AG04449 (cell line): ENCODE data around the gene EXOC4.

Experiments used
- CTCF ChIA-PET: fragments of 350-600 bp; formaldehyde crosslinking; extraction: SDS; loops from one replicate; lab custom pipeline; 2021; ENCODE audit warnings: antibody characterized with exemption; lab: Yijun Ruan, JAX
- POLR2A ChIA-PET: fragments of 400-600, 350-600 bp; formaldehyde crosslinking; extraction: SDS; loops from one replicate; lab custom pipeline; 2020; ENCODE audit warnings: antibody characterized with exemption, inconsistent platforms; lab: Yijun Ruan, JAX
- DNase-seq: peaks from one replicate; pipeline ENCODE4 v3.0.0-alpha.2; 2010; ENCODE audit warnings: low read depth, low spot score
- H3K4me3 ChIP-seq: 2 replicates; pipeline ENCODE4 v1.5.1; 2011; ENCODE audit warnings: low read depth, mild to moderate bottlenecking, control low read depth, low read length
- CTCF ChIP-seq: IDR thresholded peaks from one replicate; pipeline ENCODE4 v1.5.1; 2011; ENCODE audit warnings: mild to moderate bottlenecking, moderate library complexity, low read length, control low read depth, inconsistent platforms; ENCODE audit not compliant: insufficient read depth; ENCODE audit errors: missing control alignments

Gene EXOC4

GRCh38 chr7:133398506-133398905, 145.6 kb downstream of the EXOC4 start:
- CTCF ChIA-PET: interaction anchor here (1.1 kb wide), 1 partner anchor 15 kb away, joined by 3 read pairs; no protein-coding TSS in a partner anchor
- H3K4me3 ChIP-seq: no peak overlapping the region

GRCh38 chr7:133401225-133401624, 148.3 kb downstream of the EXOC4 start:
- TF ChIP-seq CTCF: no peak
- no peak overlapping the region for H3K4me3 ChIP-seq
- DNase-seq: peak; percentile 10
- ChIA-PET CTCF (interaction anchor here (0.6 to 3.6 kb wide), 4 partner anchors 9 to 453 kb away, joined by 3 to 13 read pairs (median 4); no protein-coding TSS in a partner anchor), POLR2A (no interaction called here)

More at GRCh38 chr7:133398506-133398905, 145.6 kb downstream of the EXOC4 start:
- TF ChIP-seq CTCF: no peak
- DNase-seq: no peak
- POLR2A ChIA-PET: no interaction called here

- no peak overlapping the region for H3K4me3 ChIP-seq
- POLR2A ChIA-PET: no interaction called here
- CTCF ChIA-PET: no interaction called here
- TF ChIP-seq CTCF: no peak
- DNase-seq: no peak
These were observed 155.3 kb downstream of the EXOC4 start for GRCh38 chr7:133408212-133408611.

DNA sequence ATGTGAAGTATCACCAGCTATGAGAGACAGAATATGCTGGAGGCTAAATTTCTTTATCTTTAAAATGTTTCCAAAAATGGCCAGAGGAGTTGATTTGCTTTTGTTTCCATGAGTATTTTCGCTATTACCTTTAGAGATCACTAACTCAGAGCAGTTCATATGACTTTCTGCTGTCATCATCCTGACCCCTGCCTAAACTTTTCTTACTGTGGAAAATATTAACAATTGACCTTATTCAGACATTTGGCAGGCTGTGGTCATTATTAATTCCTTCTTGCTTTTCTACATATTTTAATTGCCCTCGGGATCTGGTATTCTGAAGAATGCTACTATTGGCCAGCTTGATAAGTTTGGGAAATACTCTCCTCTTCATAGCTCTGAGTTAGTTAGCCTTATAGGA, 156.5 kb downstream of the EXOC4 start:
- no peak for DNase-seq
- CTCF ChIA-PET: interaction anchor here (1.4 kb wide), 1 partner anchor 14 kb away, joined by 3 read pairs; no protein-coding TSS in a partner anchor
- TF ChIP-seq CTCF: no peak
- POLR2A ChIA-PET: no interaction called here
- H3K4me3 ChIP-seq: no peak overlapping the region

GRCh38 chr7:133409966-133410365, 157.1 kb downstream of the EXOC4 start:
- POLR2A ChIA-PET: no interaction called here
- CTCF ChIA-PET: interaction anchor here (0.9 to 1.4 kb wide), 2 partner anchors 8 to 13 kb away, joined by 3 read pairs; no protein-coding TSS in a partner anchor
- DNase-seq: no peak
- no peak for TF ChIP-seq CTCF
- H3K4me3 ChIP-seq: no peak overlapping the region

DNA sequence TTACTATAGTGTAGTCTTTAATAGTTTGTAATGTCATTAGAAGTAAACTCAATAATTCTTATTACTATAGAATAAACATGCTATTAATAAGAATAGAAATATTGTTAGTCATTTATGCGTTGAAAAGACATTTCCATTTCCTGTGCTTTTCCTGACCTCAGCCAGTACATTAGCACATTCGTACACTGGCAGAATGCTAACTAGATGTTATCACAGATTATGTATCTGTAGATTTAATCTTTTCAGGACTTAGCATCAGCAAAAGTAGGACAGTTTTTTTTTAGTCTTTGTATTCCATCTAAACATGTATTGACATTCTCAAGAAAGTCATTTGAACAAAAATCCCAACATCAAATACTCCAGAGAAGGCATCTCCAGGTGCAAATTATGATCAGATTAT, 158.5 kb downstream of the EXOC4 start:
- no peak overlapping the region for H3K4me3 ChIP-seq
- ChIA-PET POLR2A (no interaction called here), CTCF (no interaction called here)
- no peak for DNase-seq
- TF ChIP-seq CTCF: no peak
